K562 (cell line): ENCODE results near the gene SPSB1. TPM values are rescaled to one million over a fixed set of nuclear protein-coding genes. Genes with fewer than 3 reads are reported as not detected.
A peak's percentile ranks its signal among the peaks of the same experiment; 100 is the strongest.

Experiments
- ATAC-seq: fragments of 200-7000 bp; cut with Tn5 transposase; 3 replicates; pipeline ENCODE4 v1.9.1; 2020; ENCODE audit warnings: moderate library complexity
- BruUV-seq: library from RNA; stranded (reverse); fragments of 400-500 nt; replicated peaks from 2 replicates; lab custom pipeline; 2021; lab: Mats Ljungman, UMichigan
- CTCF ChIA-PET: fragments of 300-600 bp; formaldehyde crosslinking; extraction: SDS; loops from one replicate; lab custom pipeline; 2021; ENCODE audit warnings: low intra/inter-chr PET ratio; lab: Yijun Ruan, JAX
- POLR2A ChIA-PET: fragments of 300-600, 350-650 bp; sonication (Branson Sonifier 250); formaldehyde crosslinking; extraction: SDS; loops from one replicate; lab custom pipeline; 2021; ENCODE audit warnings: antibody characterized with exemption, inconsistent platforms; lab: Yijun Ruan, JAX
- DNase-seq, 4 experiments: peaks; one replicate each; pipeline versions ENCODE4 v3.0.0 to v3.0.0-alpha.2; 2011 to 2018; ENCODE audit warnings: low spot score in 3 of 4, mixed read lengths in 3 of 4; ENCODE audit errors: extremely low read depth in 1 of 4
- FAIRE-seq: peaks from 2 replicates; lab custom pipeline; 2011; peaks lifted over from hg19 to GRCh38; lab: Jason Lieb, UNC
- H2AFZ ChIP-seq: 2 replicates; pipeline ENCODE4 v1.6.0; 2011; ENCODE audit warnings: low read depth, low read length, control low read depth, inconsistent platforms
- H3K27ac ChIP-seq: fragments of 200-600 bp; 3 replicates; pipeline ENCODE4 v1.8.0; 2011; ENCODE audit warnings: low read depth, mild to moderate bottlenecking, control low read depth, inconsistent platforms, low read length, moderate library complexity, mixed read lengths; ENCODE audit errors: extremely low read depth
- H3K27me3 ChIP-seq, 2 experiments: fragments of 300-600 bp in 1 of 2; 2 replicates in 1 of 2; 3 replicates in 1 of 2; pipeline versions ENCODE4 v1.6.0 to v1.8.0; 2011; ENCODE audit warnings: inconsistent platforms in 2 of 2, low read length in 2 of 2, mild to moderate bottlenecking in 1 of 2, mixed read lengths in 1 of 2, moderate library complexity in 1 of 2; ENCODE audit not compliant: control insufficient read depth in 2 of 2, insufficient read depth in 2 of 2
- H3K36me3 ChIP-seq: fragments of 300-600 bp; 3 replicates; pipeline ENCODE4 v1.8.0; 2011; ENCODE audit warnings: mild to moderate bottlenecking, low read length, inconsistent platforms; ENCODE audit not compliant: control insufficient read depth, insufficient read depth
- H3K4me1 ChIP-seq, 2 experiments: fragments of 200-600 bp in 1 of 2; replicated peaks in 1 of 2; 2 replicates in 1 of 2; 3 replicates in 1 of 2; pipeline versions ENCODE4 v1.5.1 to v1.8.0; 2011; ENCODE audit warnings: inconsistent platforms in 2 of 2, low read length in 2 of 2, mild to moderate bottlenecking in 1 of 2, mixed read lengths in 1 of 2, moderate library complexity in 1 of 2; ENCODE audit not compliant: control insufficient read depth in 2 of 2, insufficient read depth in 2 of 2
- H3K4me2 ChIP-seq: 2 replicates; pipeline ENCODE4 v1.6.1; 2011; ENCODE audit warnings: low read length, control low read depth, inconsistent platforms, mixed read lengths; ENCODE audit not compliant: insufficient read depth
- H3K4me3 ChIP-seq: fragments of 200-600 bp; sonication (generic), shearing (Covaris generic); 2 replicates; pipeline ENCODE4 v1.5.1; 2016; ENCODE audit warnings: control low read depth, inconsistent platforms
- H3K79me2 ChIP-seq: fragments of 200-600 bp; 3 replicates; pipeline ENCODE4 v1.8.0; 2011; ENCODE audit warnings: low read length, inconsistent platforms; ENCODE audit not compliant: control insufficient read depth, insufficient read depth
- H3K9ac ChIP-seq, 2 experiments: 2 replicates each; pipeline versions ENCODE4 v1.6.0 to v1.6.1; 2011; ENCODE audit warnings: low read depth in 2 of 2, low read length in 2 of 2, control low read depth in 1 of 2, inconsistent platforms in 1 of 2, mild to moderate bottlenecking in 1 of 2, mixed read lengths in 1 of 2; ENCODE audit not compliant: insufficient read depth in 1 of 2
- H3K9me1 ChIP-seq: one replicate; pipeline ENCODE4 v1.6.0; 2011; ENCODE audit warnings: inconsistent platforms, mild to moderate bottlenecking, low read length, moderate library complexity; ENCODE audit not compliant: control insufficient read depth, insufficient read depth
- H3K9me3 ChIP-seq: replicated peaks from 2 replicates; pipeline ENCODE4 v1.5.1; 2011; ENCODE audit warnings: low read depth, low read length, inconsistent platforms; ENCODE audit not compliant: control insufficient read depth, insufficient read depth
- H4K20me1 ChIP-seq: replicated peaks from 2 replicates; pipeline ENCODE4 v1.6.1; 2011; ENCODE audit warnings: low read length, inconsistent platforms, mixed read lengths; ENCODE audit not compliant: control insufficient read depth, insufficient read depth
- C11orf30 ChIP-seq: fragments of 450-650 bp; IDR thresholded peaks from 2 replicates; pipeline ENCODE4 v1.6.1; 2016; ENCODE audit warnings: low read depth, mild to moderate bottlenecking
- CTCFL ChIP-seq: IDR thresholded peaks from 2 replicates; pipeline ENCODE4 v1.6.1; 2011; ENCODE audit warnings: borderline replicate concordance, low read depth, mild to moderate bottlenecking, moderate library complexity, low read length; ENCODE audit not compliant: insufficient read depth, poor library complexity, severe bottlenecking
- DPF2 ChIP-seq: fragments of 450-650 bp; IDR thresholded peaks from 2 replicates; pipeline ENCODE4 v1.6.1; 2016
- JUN ChIP-seq, 2 experiments: sonication (generic) in 1 of 2; formaldehyde crosslinking in 1 of 2; IDR thresholded peaks; 2 replicates each; pipeline versions ENCODE4 v1.6.1 to v1.8.0; 2012 to 2022; ENCODE audit warnings: borderline replicate concordance in 2 of 2, mild to moderate bottlenecking in 2 of 2, improper control_type of control experiment in 1 of 2, low read depth in 1 of 2, low read length in 1 of 2, missing genetic modification reagents in 1 of 2
- MAFF ChIP-seq: IDR thresholded peaks from 2 replicates; pipeline ENCODE4 v1.6.1; 2012; ENCODE audit warnings: low read length, improper control_type of control experiment
- MAFG ChIP-seq: fragments of 450-650 bp; conservative IDR thresholded peaks from 2 replicates; pipeline ENCODE4 v1.6.1; 2016; ENCODE audit warnings: missing genetic modification characterization, missing compliant biosample characterization
- MAFK ChIP-seq: IDR thresholded peaks from 2 replicates; pipeline ENCODE4 v1.6.1; 2011; ENCODE audit warnings: low read length, improper control_type of control experiment
- ZNF316 ChIP-seq: fragments of 450-650 bp; IDR thresholded peaks from 2 replicates; pipeline ENCODE4 v1.6.1; 2016
- WGBS: fragments of 100-300 bp; shearing (Covaris generic); methylation state at CpG from one replicate; pipeline ENCODE4 v1.1.6; 2016; ENCODE audit warnings: low coverage, mixed read lengths; ENCODE audit not compliant: insufficient coverage; ENCODE audit errors: missing lambda C conversion rate; 5-methylcytosine and 5-hydroxymethylcytosine counted together
- in situ Hi-C: fragments of 300-500 bp; cut with MboI; formaldehyde crosslinking; loops from 4 replicates; pipeline ENCODE4 v1.15.0; 2018; ENCODE audit warnings: inconsistent platforms, mixed read lengths
- intact Hi-C: fragments of 100-400 bp; cut with micrococcal nuclease; formaldehyde crosslinking; loops from 2 replicates; pipeline ENCODE4 v1.14.2; 2022
- polyA plus RNA-seq, 8 experiments: library from polyadenylated mRNA; depleted of rRNA in 4 of 8; stranded (reverse) in 5 of 8; unstranded in 3 of 8; fragments of >200 nt; fragmentation: Nextera tagmentation in 2 of 8; fragmentation: Illumina TruSeq in 1 of 8; extraction: Ambion mirVana in 2 of 8; extraction: Trizol in 1 of 8; gene quantifications; 2 replicates each; pipeline versions ENCODE4 v1.2.1 to v1.2.3, GENCODE V29; 2011 to 2014; ENCODE audit warnings: inconsistent platforms in 1 of 8, missing spikeins in 1 of 8
- total RNA-seq, 7 experiments: library from RNA; depleted of rRNA in 6 of 7; stranded (reverse); fragments of >200 nt in 6 of 7; fragmentation: Illumina TruSeq in 2 of 7; extraction: Trizol in 2 of 7; gene quantifications; 2 replicates each; pipeline versions ENCODE4 v1.2.1 to v1.2.3, GENCODE V29; 2011 to 2021; ENCODE audit warnings: low replicate concordance in 1 of 7
- TF ChIP-seq, protein P1 (sequence below): fragments of 250-450 bp; sonication (Bioruptor Pico); IDR thresholded peaks from 2 replicates; pipeline ENCODE4 v1.8.0; 2022; ENCODE audit warnings: moderate library complexity, mild to moderate bottlenecking, inconsistent platforms

Gene SPSB1
- total and polyA plus RNA-seq, 9 of the 15 experiments (the other 6 are each of a cell fraction or from before 2014, with no cell fraction given), result 0.06 to 0.35 (median 0.14) TPM; not detected in 6

DNA sequence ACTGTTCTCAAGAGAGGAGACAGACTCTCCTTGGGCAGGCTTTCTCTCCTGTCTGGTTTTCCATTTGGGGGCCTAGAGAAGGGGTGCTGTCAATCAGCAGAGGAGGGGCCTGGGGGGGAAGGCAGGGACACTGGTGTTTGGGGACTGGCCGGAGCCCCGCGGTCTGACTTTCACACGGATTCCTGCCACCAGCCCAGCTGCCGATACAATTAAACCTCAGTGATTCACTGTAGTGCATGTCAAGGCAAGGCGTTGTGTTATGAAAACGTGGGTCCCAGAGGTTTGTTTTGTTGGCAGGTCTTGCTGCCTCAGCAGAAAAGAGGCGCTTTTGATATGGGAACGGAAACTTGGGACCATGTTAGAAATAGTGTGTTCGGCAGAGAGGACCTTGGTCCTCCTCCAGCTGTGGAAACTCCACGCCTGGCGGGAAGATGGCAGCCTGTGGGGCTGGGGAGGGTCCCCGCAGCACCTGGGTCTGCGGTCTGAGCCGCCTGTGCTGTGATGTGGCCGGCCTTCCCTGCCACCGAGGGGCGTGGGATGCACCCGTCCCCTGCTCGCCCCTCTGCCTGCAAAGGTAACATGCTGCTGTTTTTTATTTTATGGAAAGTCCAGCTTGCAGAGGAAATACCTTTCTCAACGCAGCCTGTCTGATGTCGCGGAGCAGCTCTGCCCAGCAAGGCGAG lies 47.6 kb downstream of the SPSB1 start:
- WGBS, result 3% methylated on average over 24 of the region's 24 CpGs
- CTCF ChIA-PET, result interaction anchor here (0.6 kb wide), 1 partner anchor 1302 kb away, joined by 4 read pairs; no protein-coding TSS in a partner anchor
- Histone ChIP-seq H3K79me2 (no peaks in the 10 kb centered on the region), H3K36me3 (no peaks in the 10 kb centered on the region), H3K27me3 (peaks cover 74 to 92% of the 10 kb centered on the region in 2 experiments), H3K9me1 (no peaks in the 10 kb centered on the region), H3K4me3 (no peak overlapping the region), H3K9ac (no peak overlapping the region), H3K9me3 (no peaks in the 10 kb centered on the region), H2AFZ (no peak overlapping the region), H3K27ac (no peak overlapping the region), H3K4me2 (no peak overlapping the region), H3K4me1 (peaks cover 0 to 4% of the 10 kb centered on the region in 2 experiments; a peak in 1 of 5 replicates), H4K20me1 (peaks cover 34% of the 10 kb centered on the region)
- FAIRE-seq (no peak), ATAC-seq (no peak), DNase-seq (no peak)
- POLR2A ChIA-PET, result interaction anchor here (0.6 to 0.8 kb wide), 2 partner anchors 36 to 156 kb away, joined by 3 read pairs; no protein-coding TSS in a partner anchor
- TF ChIP-seq MAFK, result peak; percentile 46; the same call in 1 of the 2 replicates
- TF ChIP-seq ZNF316, result peak; percentile 86
- TF ChIP-seq MAFF, result peak; percentile 65
- TF ChIP-seq JUN (IDR thresholded peaks at IDR 0.05; ENCODE audit: borderline replicate concordance, low read depth, low read length), result no peak
- no peak for TF ChIP-seq JUN (CRISPR knock-in tag; IDR thresholded peaks at IDR 0.05; ENCODE audit: borderline replicate concordance)
- TF ChIP-seq, protein P1, sequence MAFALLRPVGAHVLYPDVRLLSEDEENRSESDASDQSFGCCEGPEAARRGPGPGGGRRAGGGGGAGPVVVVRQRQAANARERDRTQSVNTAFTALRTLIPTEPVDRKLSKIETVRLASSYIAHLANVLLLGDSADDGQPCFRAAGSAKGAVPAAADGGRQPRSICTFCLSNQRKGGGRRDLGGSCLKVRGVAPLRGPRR (CRISPR knock-in tag), result no peak
- no peak for TF ChIP-seq CTCFL
- no peak for TF ChIP-seq DPF2
- peak; percentile 79; the same call in 1 of the 2 replicates for TF ChIP-seq C11orf30
- TF ChIP-seq MAFG (tag), result peak; percentile 68
- intact Hi-C loops (no loop called here), in situ Hi-C loops (no loop called here)
- no TSS peak for BruUV-seq
